ENCODE data around the gene SKP1. TPM values are rescaled to one million over a fixed set of nuclear protein-coding genes. Genes with fewer than 3 reads are reported as not detected.

Gene SKP1
- polyA plus RNA-seq, 3 donors: 182 to 787 (median 735) TPM

GRCh38 chr5:134136771-134137170 lies 40.0 kb downstream of the SKP1 start:
- intact Hi-C loops (cut with micrococcal nuclease): no loop called here
- Histone ChIP-seq H3K27ac (ENCODE audit: low read depth in 1 of 2, low read length in 2 of 2) (no peak overlapping the region), H3K9ac (ENCODE audit: insufficient read depth, low read length, poor library complexity, severe bottlenecking) (no peak overlapping the region), H3K4me1 (ENCODE audit: control insufficient read depth in 1 of 2, insufficient read depth in 2 of 2, low read length in 2 of 2) (peaks cover 3 to 5% of the 10 kb centered on the region in 2 donors), H4K20me1 (ENCODE audit: insufficient read depth, low read length) (peaks cover 37% of the 10 kb centered on the region), H2AFZ (ENCODE audit: insufficient read depth, low read depth, low read length, poor library complexity, severe bottlenecking) (no peak overlapping the region), H3K79me2 (ENCODE audit: insufficient read depth, low read length) (no peaks in the 10 kb centered on the region), H3K36me3 (replicated peaks in 1 of 2; ENCODE audit: control insufficient read depth in 1 of 2, insufficient read depth in 2 of 2, low read length in 2 of 2) (peaks cover 5 to 43% of the 10 kb centered on the region in 2 donors), H3K4me2 (replicated peaks; ENCODE audit: extremely low read depth, low read length, poor library complexity, severe bottlenecking) (no peak overlapping the region), H3K27me3 (ENCODE audit: control insufficient read depth in 2 of 2, insufficient read depth in 2 of 2, low read length in 2 of 2) (no peaks in the 10 kb centered on the region), H3K4me3 (replicated peaks in 1 of 3; ENCODE audit: low read depth in 2 of 3, low read length in 3 of 3) (no peak overlapping the region), H3K9me3 (replicated peaks in 1 of 2; ENCODE audit: control insufficient read depth in 1 of 2, insufficient read depth in 1 of 2, low read length in 2 of 2) (no peaks in the 10 kb centered on the region)
- H3K4me3 Mint-ChIP-seq: no peak overlapping the region
- H3K36me3 Mint-ChIP-seq: peaks cover 23 to 30% of the 10 kb centered on the region in 2 donors
- peaks cover 0 to 2% (median 0%) of the 10 kb centered on the region in 7 donors for H3K9me3 Mint-ChIP-seq
- no peak for DNase-seq
- H3K27me3 Mint-ChIP-seq (ENCODE audit: low read depth in 3 of 3): peaks cover 0 to 2% (median 2%) of the 10 kb centered on the region in 3 donors
- 96% methylated on average over 6 of the region's 7 CpGs for WGBS (ENCODE audit: insufficient coverage)
- peak overlapping the region in 1 of 7 donors; percentile 10 for H3K27ac Mint-ChIP-seq
- H3K4me1 Mint-ChIP-seq: peaks cover 12% of the 10 kb centered on the region
- TF ChIP-seq, protein P1, sequence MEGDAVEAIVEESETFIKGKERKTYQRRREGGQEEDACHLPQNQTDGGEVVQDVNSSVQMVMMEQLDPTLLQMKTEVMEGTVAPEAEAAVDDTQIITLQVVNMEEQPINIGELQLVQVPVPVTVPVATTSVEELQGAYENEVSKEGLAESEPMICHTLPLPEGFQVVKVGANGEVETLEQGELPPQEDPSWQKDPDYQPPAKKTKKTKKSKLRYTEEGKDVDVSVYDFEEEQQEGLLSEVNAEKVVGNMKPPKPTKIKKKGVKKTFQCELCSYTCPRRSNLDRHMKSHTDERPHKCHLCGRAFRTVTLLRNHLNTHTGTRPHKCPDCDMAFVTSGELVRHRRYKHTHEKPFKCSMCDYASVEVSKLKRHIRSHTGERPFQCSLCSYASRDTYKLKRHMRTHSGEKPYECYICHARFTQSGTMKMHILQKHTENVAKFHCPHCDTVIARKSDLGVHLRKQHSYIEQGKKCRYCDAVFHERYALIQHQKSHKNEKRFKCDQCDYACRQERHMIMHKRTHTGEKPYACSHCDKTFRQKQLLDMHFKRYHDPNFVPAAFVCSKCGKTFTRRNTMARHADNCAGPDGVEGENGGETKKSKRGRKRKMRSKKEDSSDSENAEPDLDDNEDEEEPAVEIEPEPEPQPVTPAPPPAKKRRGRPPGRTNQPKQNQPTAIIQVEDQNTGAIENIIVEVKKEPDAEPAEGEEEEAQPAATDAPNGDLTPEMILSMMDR (IDR thresholded peaks at IDR 0.05): no peak

GRCh38 chr5:134136221-134136631 lies 40.5 kb downstream of the SKP1 start:
- WGBS (ENCODE audit: insufficient coverage): 90% methylated on average over 2 of the region's 2 CpGs
- Histone ChIP-seq H3K4me2 (replicated peaks; ENCODE audit: extremely low read depth, low read length, poor library complexity, severe bottlenecking) (no peak overlapping the region), H3K4me3 (replicated peaks in 1 of 3; ENCODE audit: low read depth in 2 of 3, low read length in 3 of 3) (no peak overlapping the region), H3K27me3 (ENCODE audit: control insufficient read depth in 2 of 2, insufficient read depth in 2 of 2, low read length in 2 of 2) (no peaks in the 10 kb centered on the region), H3K27ac (ENCODE audit: low read depth in 1 of 2, low read length in 2 of 2) (no peak overlapping the region), H2AFZ (ENCODE audit: insufficient read depth, low read depth, low read length, poor library complexity, severe bottlenecking) (no peak overlapping the region), H4K20me1 (ENCODE audit: insufficient read depth, low read length) (peaks cover 32% of the 10 kb centered on the region), H3K36me3 (replicated peaks in 1 of 2; ENCODE audit: control insufficient read depth in 1 of 2, insufficient read depth in 2 of 2, low read length in 2 of 2) (peaks cover 5 to 41% of the 10 kb centered on the region in 2 donors), H3K4me1 (ENCODE audit: control insufficient read depth in 1 of 2, insufficient read depth in 2 of 2, low read length in 2 of 2) (peaks cover 3 to 5% of the 10 kb centered on the region in 2 donors), H3K9me3 (replicated peaks in 1 of 2; ENCODE audit: control insufficient read depth in 1 of 2, insufficient read depth in 1 of 2, low read length in 2 of 2) (no peaks in the 10 kb centered on the region), H3K9ac (ENCODE audit: insufficient read depth, low read length, poor library complexity, severe bottlenecking) (no peak overlapping the region), H3K79me2 (ENCODE audit: insufficient read depth, low read length) (no peaks in the 10 kb centered on the region)
- H3K27me3 Mint-ChIP-seq (ENCODE audit: low read depth in 3 of 3): peaks cover 0 to 2% (median 0%) of the 10 kb centered on the region in 3 donors
- no peak for DNase-seq
- H3K4me3 Mint-ChIP-seq: no peak overlapping the region
- peaks cover 12% of the 10 kb centered on the region for H3K4me1 Mint-ChIP-seq
- H3K36me3 Mint-ChIP-seq: peaks cover 22 to 35% of the 10 kb centered on the region in 2 donors
- no peak overlapping the region for H3K27ac Mint-ChIP-seq
- intact Hi-C loops (cut with micrococcal nuclease): no loop called here
- TF ChIP-seq, protein P1 (IDR thresholded peaks at IDR 0.05): no peak
- peaks cover 0 to 2% (median 0%) of the 10 kb centered on the region in 7 donors for H3K9me3 Mint-ChIP-seq

Measured in CD14-positive monocyte (primary cell).